ENCODE measurements around the gene IPMK.
"Not testable (repeated sequence)": the region's sequence is repeated elsewhere in the genome, so short reads cannot be mapped to it uniquely, and the experiment has no call there.

Gene IPMK

GRCh38 chr10:58171146-58171545 is 96.5 kb downstream of the IPMK start:
- no peak overlapping the region for H3K27ac ChIP-seq
- TF ChIP-seq ZFX (IDR thresholded peaks at IDR 0.05) = no peak
- no peak for TF ChIP-seq CTCF (conservative IDR thresholded peaks at IDR 0.05)

GRCh38 chr10:58164517-58164916 is 103.2 kb downstream of the IPMK start:
- no peak overlapping the region for H3K27ac ChIP-seq
- no peak for TF ChIP-seq ZFX (IDR thresholded peaks at IDR 0.05)
- TF ChIP-seq CTCF (conservative IDR thresholded peaks at IDR 0.05) = no peak

GRCh38 chr10:58158806-58159205 is 108.9 kb downstream of the IPMK start:
- TF ChIP-seq ZFX (IDR thresholded peaks at IDR 0.05) (no peak), CTCF (conservative IDR thresholded peaks at IDR 0.05) (no peak)
- no peak overlapping the region for H3K27ac ChIP-seq

GRCh38 chr10:58157076-58157766 is 110.5 kb downstream of the IPMK start:
- TF ChIP-seq ZFX (IDR thresholded peaks at IDR 0.05) (no peak), CTCF (conservative IDR thresholded peaks at IDR 0.05) (no peak)
- no peak overlapping the region for H3K27ac ChIP-seq

- not testable (repeated sequence) for H3K27ac ChIP-seq
Observed at GRCh38 chr10:58155941-58156340, 111.8 kb downstream of the IPMK start.

GRCh38 chr10:58153751-58154150 is 113.9 kb downstream of the IPMK start:
- H3K27ac ChIP-seq = no peak overlapping the region
- TF ChIP-seq CTCF (conservative IDR thresholded peaks at IDR 0.05) = no peak

GRCh38 chr10:58152673-58153263 is 114.9 kb downstream of the IPMK start:
- no peak overlapping the region for H3K27ac ChIP-seq
- TF ChIP-seq CTCF (conservative IDR thresholded peaks at IDR 0.05) (peak; percentile 83), ZFX (IDR thresholded peaks at IDR 0.05) (no peak)

GRCh38 chr10:58150290-58150689 is 117.4 kb downstream of the IPMK start:
- TF ChIP-seq CTCF (conservative IDR thresholded peaks at IDR 0.05) = no peak
- TF ChIP-seq ZFX (IDR thresholded peaks at IDR 0.05) = no peak

More at GRCh38 chr10:58150290-58150689, 117.4 kb downstream of the IPMK start:
- no peak overlapping the region for H3K27ac ChIP-seq

Measured in C4-2B (cell line).